ENCODE results near the gene SPSB4. TPM values are rescaled to one million over a fixed set of nuclear protein-coding genes. Genes with fewer than 3 reads are reported as not detected.

SPSB4 gene
- total and polyA plus RNA-seq, 9 of the 15 experiments (the other 6 are each of a cell fraction or from before 2014, with no cell fraction given), result not detected

GRCh38 chr3:141055536-141056445 is 4.6 kb downstream of the SPSB4 start:
- Histone ChIP-seq H3K9ac (ENCODE audit: insufficient read depth in 1 of 2, low read depth in 2 of 2, low read length in 2 of 2) (no peak overlapping the region), H3K27me3 (ENCODE audit: control insufficient read depth in 2 of 2, insufficient read depth in 2 of 2, low read length in 2 of 2) (peaks cover 7 to 43% of the 10 kb centered on the region in 2 experiments; a peak in 4 of 5 replicates), H3K4me3 (no peak overlapping the region), H3K4me2 (ENCODE audit: insufficient read depth, low read length) (no peak overlapping the region), H4K20me1 (replicated peaks; ENCODE audit: control insufficient read depth, insufficient read depth, low read length) (no peaks in the 10 kb centered on the region), H3K27ac (ENCODE audit: extremely low read depth, low read depth, low read length) (no peak overlapping the region), H2AFZ (ENCODE audit: low read depth, low read length) (no peak overlapping the region), H3K36me3 (ENCODE audit: control insufficient read depth, insufficient read depth, low read length) (no peaks in the 10 kb centered on the region), H3K9me3 (replicated peaks; ENCODE audit: control insufficient read depth, insufficient read depth, low read depth, low read length) (no peaks in the 10 kb centered on the region), H3K9me1 (ENCODE audit: control insufficient read depth, insufficient read depth, low read length) (no peaks in the 10 kb centered on the region), H3K4me1 (replicated peaks in 1 of 2; ENCODE audit: control insufficient read depth in 2 of 2, insufficient read depth in 2 of 2, low read length in 2 of 2) (peaks cover 0 to 6% of the 10 kb centered on the region in 2 experiments; a peak in 2 of 5 replicates), H3K79me2 (ENCODE audit: control insufficient read depth, insufficient read depth, low read length) (no peaks in the 10 kb centered on the region)
- in situ Hi-C loops (cut with MboI), result no loop called here
- no peak for ATAC-seq
- WGBS (ENCODE audit: insufficient coverage, low coverage, missing lambda C conversion rate), result 1% methylated on average over 9 of the region's 11 CpGs
- DNase-seq (ENCODE audit: extremely low read depth in 1 of 4, low spot score in 3 of 4), result no peak
- ChIA-PET POLR2A (interaction anchor here (0.6 kb wide), 1 partner anchor 24 kb away, joined by 3 read pairs; no protein-coding TSS in a partner anchor), CTCF (ENCODE audit: low intra/inter-chr PET ratio) (no interaction called here)
- intact Hi-C loops (cut with micrococcal nuclease), result no loop called here
- no TSS peak for BruUV-seq (replicated peaks)
- no peak for FAIRE-seq
- TF ChIP-seq ZNF639 (CRISPR knock-in tag; conservative IDR thresholded peaks at IDR 0.05 in 1 of 2, IDR thresholded peaks at IDR 0.05 in 1 of 2) (no peak), TEAD1 (CRISPR knock-in tag; IDR thresholded peaks at IDR 0.05) (no peak), HDAC1 (IDR thresholded peaks at IDR 0.05) (no peak), ZBTB2 (IDR thresholded peaks at IDR 0.05) (no peak), AFF1 (IDR thresholded peaks at IDR 0.05; ENCODE audit: low read depth in 1 of 2, partially characterized antibody in 2 of 2) (no peak), BCLAF1 (IDR thresholded peaks at IDR 0.05; ENCODE audit: borderline replicate concordance in 1 of 2, control insufficient read depth in 1 of 2, low read depth in 2 of 2, low read length in 1 of 2) (no peak), FOXJ3 (CRISPR knock-in tag; IDR thresholded peaks at IDR 0.05) (no peak)
